Measurements from ENCODE around the gene XPA. TPM values are rescaled to one million over a fixed set of nuclear protein-coding genes. Genes with fewer than 3 reads are reported as not detected.
"Not testable (repeated sequence)": the region's sequence is repeated elsewhere in the genome, so short reads cannot be mapped to it uniquely, and the experiment has no call there.

Gene XPA
- 1 to 10 TPM; 6.7 to 6.9 TPM for total RNA-seq
- polyA plus RNA-seq = 10 to 100 TPM in 1 of 2 donors, 1 to 10 TPM in 1; 6.6 to 19.6 TPM

- H3K27ac ChIP-seq (ENCODE audit: low read depth in 1 of 2, low read length in 2 of 2) = peak within 1 kb of the TSS; percentile 86 to 91
- H3K9ac ChIP-seq (ENCODE audit: low read depth in 1 of 2, low read length in 2 of 2) = peak within 1 kb of the TSS; percentile 63 to 98
- H3K27me3 ChIP-seq (ENCODE audit: control insufficient read depth in 4 of 4, insufficient read depth in 4 of 4, low read length in 3 of 4) = no peaks in the 10 kb centered on the region
- DNase-seq (ENCODE audit: low spot score) = peak; percentile 94
- under 1% methylated on average over 82 of the region's 82 CpGs for WGBS
- no peaks in the 10 kb centered on the region for H3K9me3 ChIP-seq (ENCODE audit: control insufficient read depth in 4 of 4, low read length in 3 of 4)
- peak in 1 of 2 donors; percentile 5 for TF ChIP-seq RAD21 (IDR thresholded peaks at IDR 0.05)
- TF ChIP-seq YY1 (IDR thresholded peaks at IDR 0.05) = peak; percentile 85
- peak; percentile 14 to 44 for TF ChIP-seq RXRA (IDR thresholded peaks at IDR 0.05)
- TF ChIP-seq, protein P1, sequence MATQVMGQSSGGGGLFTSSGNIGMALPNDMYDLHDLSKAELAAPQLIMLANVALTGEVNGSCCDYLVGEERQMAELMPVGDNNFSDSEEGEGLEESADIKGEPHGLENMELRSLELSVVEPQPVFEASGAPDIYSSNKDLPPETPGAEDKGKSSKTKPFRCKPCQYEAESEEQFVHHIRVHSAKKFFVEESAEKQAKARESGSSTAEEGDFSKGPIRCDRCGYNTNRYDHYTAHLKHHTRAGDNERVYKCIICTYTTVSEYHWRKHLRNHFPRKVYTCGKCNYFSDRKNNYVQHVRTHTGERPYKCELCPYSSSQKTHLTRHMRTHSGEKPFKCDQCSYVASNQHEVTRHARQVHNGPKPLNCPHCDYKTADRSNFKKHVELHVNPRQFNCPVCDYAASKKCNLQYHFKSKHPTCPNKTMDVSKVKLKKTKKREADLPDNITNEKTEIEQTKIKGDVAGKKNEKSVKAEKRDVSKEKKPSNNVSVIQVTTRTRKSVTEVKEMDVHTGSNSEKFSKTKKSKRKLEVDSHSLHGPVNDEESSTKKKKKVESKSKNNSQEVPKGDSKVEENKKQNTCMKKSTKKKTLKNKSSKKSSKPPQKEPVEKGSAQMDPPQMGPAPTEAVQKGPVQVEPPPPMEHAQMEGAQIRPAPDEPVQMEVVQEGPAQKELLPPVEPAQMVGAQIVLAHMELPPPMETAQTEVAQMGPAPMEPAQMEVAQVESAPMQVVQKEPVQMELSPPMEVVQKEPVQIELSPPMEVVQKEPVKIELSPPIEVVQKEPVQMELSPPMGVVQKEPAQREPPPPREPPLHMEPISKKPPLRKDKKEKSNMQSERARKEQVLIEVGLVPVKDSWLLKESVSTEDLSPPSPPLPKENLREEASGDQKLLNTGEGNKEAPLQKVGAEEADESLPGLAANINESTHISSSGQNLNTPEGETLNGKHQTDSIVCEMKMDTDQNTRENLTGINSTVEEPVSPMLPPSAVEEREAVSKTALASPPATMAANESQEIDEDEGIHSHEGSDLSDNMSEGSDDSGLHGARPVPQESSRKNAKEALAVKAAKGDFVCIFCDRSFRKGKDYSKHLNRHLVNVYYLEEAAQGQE (IDR thresholded peaks at IDR 0.05) = peak; percentile 74
- TF ChIP-seq, protein P2, sequence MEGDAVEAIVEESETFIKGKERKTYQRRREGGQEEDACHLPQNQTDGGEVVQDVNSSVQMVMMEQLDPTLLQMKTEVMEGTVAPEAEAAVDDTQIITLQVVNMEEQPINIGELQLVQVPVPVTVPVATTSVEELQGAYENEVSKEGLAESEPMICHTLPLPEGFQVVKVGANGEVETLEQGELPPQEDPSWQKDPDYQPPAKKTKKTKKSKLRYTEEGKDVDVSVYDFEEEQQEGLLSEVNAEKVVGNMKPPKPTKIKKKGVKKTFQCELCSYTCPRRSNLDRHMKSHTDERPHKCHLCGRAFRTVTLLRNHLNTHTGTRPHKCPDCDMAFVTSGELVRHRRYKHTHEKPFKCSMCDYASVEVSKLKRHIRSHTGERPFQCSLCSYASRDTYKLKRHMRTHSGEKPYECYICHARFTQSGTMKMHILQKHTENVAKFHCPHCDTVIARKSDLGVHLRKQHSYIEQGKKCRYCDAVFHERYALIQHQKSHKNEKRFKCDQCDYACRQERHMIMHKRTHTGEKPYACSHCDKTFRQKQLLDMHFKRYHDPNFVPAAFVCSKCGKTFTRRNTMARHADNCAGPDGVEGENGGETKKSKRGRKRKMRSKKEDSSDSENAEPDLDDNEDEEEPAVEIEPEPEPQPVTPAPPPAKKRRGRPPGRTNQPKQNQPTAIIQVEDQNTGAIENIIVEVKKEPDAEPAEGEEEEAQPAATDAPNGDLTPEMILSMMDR (IDR thresholded peaks at IDR 0.05; ENCODE audit: low read depth, low read length, missing input control) = peak; percentile 3
- TF ChIP-seq SP1 (IDR thresholded peaks at IDR 0.05) = peak; percentile 47
- no peak for TF ChIP-seq TAF1 (conservative IDR thresholded peaks at IDR 0.05)
- TF ChIP-seq, protein P3, sequence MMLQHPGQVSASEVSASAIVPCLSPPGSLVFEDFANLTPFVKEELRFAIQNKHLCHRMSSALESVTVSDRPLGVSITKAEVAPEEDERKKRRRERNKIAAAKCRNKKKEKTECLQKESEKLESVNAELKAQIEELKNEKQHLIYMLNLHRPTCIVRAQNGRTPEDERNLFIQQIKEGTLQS (IDR thresholded peaks at IDR 0.05) = no peak
- peak in 1 of 2 donors; percentile 29 for TF ChIP-seq HNF4A (conservative IDR thresholded peaks at IDR 0.05)
- peaks cover 5 to 29% (median 28%) of the 10 kb centered on the region in 4 donors for H3K4me1 ChIP-seq (ENCODE audit: control insufficient read depth in 4 of 4, insufficient read depth in 4 of 4, low read length in 3 of 4)
- H3K36me3 ChIP-seq (ENCODE audit: control insufficient read depth in 4 of 4, insufficient read depth in 3 of 4, low read depth in 1 of 4, low read length in 3 of 4) = peaks cover 0 to 3% (median 0%) of the 10 kb centered on the region in 4 donors
- H3K4me3 ChIP-seq (ENCODE audit: low read depth in 1 of 3, low read length in 3 of 3) = peak within 1 kb of the TSS; percentile 56 to 92 (median 82)
Measured at GRCh38 chr9:97696803-97697601, at the start of gene XPA. Gene XPA (minus strand): TSS chr9:97697340. CDS start chr9:97697292, 48 bp downstream.

DNA sequence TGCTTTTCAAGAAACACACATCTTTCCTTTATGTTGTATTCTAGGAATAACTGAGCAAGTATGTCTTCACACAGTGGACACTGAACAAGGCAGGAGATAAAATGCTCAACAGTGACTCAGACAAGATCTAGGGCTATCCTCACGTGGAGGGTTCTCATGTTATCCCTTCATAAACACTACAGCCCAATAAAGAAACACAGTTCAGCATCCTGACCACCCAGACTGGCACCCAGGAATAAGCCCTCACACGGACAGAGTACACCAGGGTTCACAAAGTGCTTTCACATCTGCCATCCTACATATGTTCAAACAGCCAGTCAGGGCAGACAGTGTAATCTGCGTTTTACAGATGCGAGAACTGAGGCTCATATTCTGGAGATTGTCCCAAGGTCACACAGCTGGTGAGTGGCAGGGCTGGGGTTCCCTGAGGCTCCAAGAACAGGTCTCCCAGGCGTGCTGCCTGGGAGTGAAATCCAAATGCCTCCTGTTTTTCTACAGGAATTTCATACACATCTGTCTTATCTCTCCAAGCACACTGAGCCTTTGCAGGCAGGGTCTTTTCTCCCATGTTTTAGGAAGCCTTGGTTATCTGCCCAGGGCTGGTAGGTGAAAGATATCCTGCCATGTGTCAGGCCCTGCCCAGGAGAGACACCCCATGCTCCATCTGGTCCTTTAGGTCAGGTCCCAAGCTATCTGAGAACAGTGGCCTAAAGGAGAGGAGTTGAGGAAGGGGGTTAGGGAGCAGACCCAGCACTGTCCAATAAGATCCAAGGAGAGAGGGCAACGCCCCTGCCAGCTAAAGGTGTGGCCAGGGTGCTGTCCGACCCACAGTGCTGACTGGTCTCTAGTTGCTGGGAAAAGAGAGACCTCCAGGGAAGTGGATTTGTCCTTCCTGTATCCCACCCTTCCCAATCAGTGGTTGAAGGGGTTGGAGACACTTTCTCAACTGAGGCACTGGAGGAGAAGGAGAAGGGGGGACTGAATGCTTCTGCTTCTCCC, 47.9 kb upstream of the XPA start:
- TF ChIP-seq, protein P1 (IDR thresholded peaks at IDR 0.05) = peak; percentile 88
- TF ChIP-seq, protein P4, sequence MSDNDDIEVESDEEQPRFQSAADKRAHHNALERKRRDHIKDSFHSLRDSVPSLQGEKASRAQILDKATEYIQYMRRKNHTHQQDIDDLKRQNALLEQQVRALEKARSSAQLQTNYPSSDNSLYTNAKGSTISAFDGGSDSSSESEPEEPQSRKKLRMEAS (IDR thresholded peaks at IDR 0.05) = no peak
- no peak overlapping the region for H3K27ac ChIP-seq (ENCODE audit: low read depth in 1 of 2, low read length in 2 of 2)
- H3K4me3 ChIP-seq (ENCODE audit: low read depth in 1 of 3, low read length in 3 of 3) = no peak overlapping the region
- no peaks in the 10 kb centered on the region for H3K36me3 ChIP-seq (ENCODE audit: control insufficient read depth in 4 of 4, insufficient read depth in 3 of 4, low read depth in 1 of 4, low read length in 3 of 4)
- no peaks in the 10 kb centered on the region for H3K27me3 ChIP-seq (ENCODE audit: control insufficient read depth in 4 of 4, insufficient read depth in 4 of 4, low read length in 3 of 4)
- H3K9me3 ChIP-seq (ENCODE audit: control insufficient read depth in 4 of 4, low read length in 3 of 4) = peaks cover 0 to 6% (median 5%) of the 10 kb centered on the region in 4 donors
- no peak for DNase-seq (ENCODE audit: low spot score)
- H3K9ac ChIP-seq (ENCODE audit: low read depth in 1 of 2, low read length in 2 of 2) = no peak overlapping the region
- 56% methylated on average over 7 of the region's 7 CpGs for WGBS
- H3K4me1 ChIP-seq (ENCODE audit: control insufficient read depth in 4 of 4, insufficient read depth in 4 of 4, low read length in 3 of 4) = peaks cover 0 to 10% (median 6%) of the 10 kb centered on the region in 4 donors

DNA sequence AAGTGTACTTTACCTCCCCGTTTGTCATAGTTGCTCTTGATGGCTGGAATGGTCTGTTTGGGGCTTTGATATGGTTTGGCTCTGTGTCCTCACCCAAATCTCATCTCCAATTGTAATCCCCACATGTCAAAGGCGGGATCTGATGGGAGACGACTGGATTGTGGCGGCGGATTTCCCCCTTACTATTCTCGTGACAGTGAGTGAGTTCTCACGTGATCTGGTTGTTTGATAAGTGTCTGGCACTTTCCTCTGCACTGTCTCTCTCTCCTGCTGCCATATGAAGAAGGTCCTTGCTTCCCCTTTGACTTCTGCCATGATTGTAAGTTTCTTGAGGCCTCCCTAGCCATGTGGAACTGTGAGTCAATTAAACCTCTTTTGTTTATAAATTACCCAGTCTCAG, 46.9 kb upstream of the XPA start:
- not testable (repeated sequence) for H3K4me3 ChIP-seq (ENCODE audit: low read depth in 1 of 3, low read length in 3 of 3); H3K9ac ChIP-seq (ENCODE audit: low read depth in 1 of 2, low read length in 2 of 2); H3K9me3 ChIP-seq (ENCODE audit: control insufficient read depth in 4 of 4, low read length in 3 of 4); DNase-seq (ENCODE audit: low spot score); H3K27me3 ChIP-seq (ENCODE audit: control insufficient read depth in 4 of 4, insufficient read depth in 4 of 4, low read length in 3 of 4); H3K36me3 ChIP-seq (ENCODE audit: control insufficient read depth in 4 of 4, insufficient read depth in 3 of 4, low read depth in 1 of 4, low read length in 3 of 4); H3K27ac ChIP-seq (ENCODE audit: low read depth in 1 of 2, low read length in 2 of 2)
- WGBS = 74% methylated on average over 7 of the region's 7 CpGs
- H3K4me1 ChIP-seq (ENCODE audit: control insufficient read depth in 4 of 4, insufficient read depth in 4 of 4, low read length in 3 of 4) = peaks cover 0 to 10% (median 6%) of the 10 kb centered on the region in 4 donors
